NCI-H146 treated with DMSO at 0.1 percent for 48 hours (cell line): ENCODE results near the gene CNIH3.

ENCODE experiments used
- DNase-seq: peaks from one replicate; lab custom pipeline; 2025; ENCODE audit not compliant: unreplicated experiment; lab: John Stamatoyannopoulos, UW

Gene CNIH3

GRCh38 chr1:224718470-224719053, 102.4 kb downstream of the CNIH3 start:
- no peak for DNase-seq

- DNase-seq, result no peak
These were observed 103.6 kb downstream of the CNIH3 start for GRCh38 chr1:224719716-224720115.

GRCh38 chr1:224720216-224720615, 104.1 kb downstream of the CNIH3 start:
- no peak for DNase-seq

GRCh38 chr1:224721000-224721399, 104.9 kb downstream of the CNIH3 start:
- DNase-seq, result no peak

- no peak for DNase-seq
These were observed 106.7 kb downstream of the CNIH3 start for GRCh38 chr1:224722838-224723237.

- no peak for DNase-seq
These were observed 108.4 kb downstream of the CNIH3 start for GRCh38 chr1:224724566-224724965.

GRCh38 chr1:224726441-224727182, 110.5 kb downstream of the CNIH3 start:
- DNase-seq, result no peak

GRCh38 chr1:224727351-224728289, 111.5 kb downstream of the CNIH3 start:
- DNase-seq, result no peak

GRCh38 chr1:224730540-224730939, 114.4 kb downstream of the CNIH3 start:
- no peak for DNase-seq

GRCh38 chr1:224730965-224731364, 114.8 kb downstream of the CNIH3 start:
- no peak for DNase-seq

GRCh38 chr1:224731633-224732032, 115.5 kb downstream of the CNIH3 start:
- no peak for DNase-seq

- no peak for DNase-seq
These were observed 116.4 kb downstream of the CNIH3 start for GRCh38 chr1:224732377-224733026.

GRCh38 chr1:224733027-224733911, 117.2 kb downstream of the CNIH3 start:
- no peak for DNase-seq

GRCh38 chr1:224734261-224734935, 118.3 kb downstream of the CNIH3 start:
- no peak for DNase-seq

GRCh38 chr1:224735159-224735558, 119.0 kb downstream of the CNIH3 start:
- no peak for DNase-seq

- no peak for DNase-seq
These were observed 120.7 kb downstream of the CNIH3 start for GRCh38 chr1:224736619-224737352.

GRCh38 chr1:224737353-224737727, 121.2 kb downstream of the CNIH3 start:
- DNase-seq, result no peak

- no peak for DNase-seq
These were observed 123.3 kb downstream of the CNIH3 start for GRCh38 chr1:224739303-224739996.
